Endodermal cell (in vitro differentiated cells): ENCODE measurements around the gene SLC6A5. TPM values are rescaled to one million over a fixed set of nuclear protein-coding genes. Genes with fewer than 3 reads are reported as not detected.

Source experiments
- DNase-seq: peaks from one replicate; pipeline ENCODE4 v3.0.0-alpha.2; 2017
- H3K27ac ChIP-seq: 2 replicates; pipeline ENCODE4 v1.5.1; 2013; ENCODE audit warnings: mild to moderate bottlenecking, low read depth, low read length, moderate library complexity
- H3K27me3 ChIP-seq: 2 replicates; pipeline ENCODE4 v1.6.1; 2013; ENCODE audit warnings: mild to moderate bottlenecking, low read length, moderate library complexity; ENCODE audit not compliant: insufficient read depth, control insufficient read depth, poor library complexity, severe bottlenecking
- H3K36me3 ChIP-seq: 2 replicates; pipeline ENCODE4 v1.7.0; 2013; ENCODE audit warnings: mild to moderate bottlenecking, low read length, moderate library complexity; ENCODE audit not compliant: control insufficient read depth, insufficient read depth
- H3K4me1 ChIP-seq: one replicate; pipeline ENCODE4 v1.7.0; 2013; ENCODE audit warnings: low read length; ENCODE audit not compliant: control insufficient read depth, insufficient read depth
- H3K4me3 ChIP-seq: 2 replicates; pipeline ENCODE4 v1.5.1; 2013; ENCODE audit warnings: mild to moderate bottlenecking, low read length, moderate library complexity
- H3K9ac ChIP-seq: 2 replicates; pipeline ENCODE4 v1.6.1; 2013; ENCODE audit warnings: mild to moderate bottlenecking, low read length, moderate library complexity; ENCODE audit not compliant: poor library complexity, severe bottlenecking; ENCODE audit errors: extremely low read depth
- H3K9me3 ChIP-seq: 2 replicates; pipeline ENCODE4 v1.6.1; 2013; ENCODE audit warnings: mild to moderate bottlenecking, low read length, moderate library complexity; ENCODE audit not compliant: control insufficient read depth
- H3K27ac Mint-ChIP-seq: 2 replicates; pipeline ENCODE4 v1.8.0; 2020; ENCODE audit warnings: mixed read lengths
- H3K27me3 Mint-ChIP-seq: 2 replicates; pipeline ENCODE4 v1.8.0; 2021; ENCODE audit warnings: mild to moderate bottlenecking, mixed read lengths; ENCODE audit not compliant: insufficient read depth
- H3K36me3 Mint-ChIP-seq: 2 replicates; pipeline ENCODE4 v1.8.0; 2020; ENCODE audit warnings: low read depth, mixed read lengths
- H3K4me1 Mint-ChIP-seq: 2 replicates; pipeline ENCODE4 v1.8.0; 2020; ENCODE audit warnings: mixed read lengths
- H3K4me3 Mint-ChIP-seq: 2 replicates; pipeline ENCODE4 v1.8.0; 2020; ENCODE audit warnings: mild to moderate bottlenecking, moderate library complexity, mixed read lengths
- H3K9me3 Mint-ChIP-seq: 2 replicates; pipeline ENCODE4 v1.8.0; 2020; ENCODE audit warnings: mild to moderate bottlenecking, mixed read lengths
- WGBS, 2 experiments: methylation state at CpG; one replicate each; pipeline versions ENCODE4 v1.1.5 to v1.1.7; 2013; ENCODE audit warnings: missing lambda C conversion rate in 2 of 2, mixed read lengths in 1 of 2; ENCODE audit not compliant: insufficient coverage in 1 of 2, insufficient read length in 1 of 2; 5-methylcytosine and 5-hydroxymethylcytosine counted together
- total RNA-seq, 2 donors: library from RNA; stranded (reverse); fragmentation: NEBNext Ultra II Directional in 1 of 2; extraction: Animal tissue kit (Norgen Biotek cat#: 25700) in 1 of 2; gene quantifications; 2 replicates in 1 of 2; 3 replicates in 1 of 2; pipeline ENCODE4 v1.2.1, GENCODE V29; 2021
- TF ChIP-seq, protein P1 (sequence below): fragments of 200-600 bp; sonication (generic); conservative IDR thresholded peaks from 2 replicates; pipeline ENCODE4 v1.5.0; 2021; ENCODE audit warnings: antibody characterized with exemption, mild to moderate bottlenecking

SLC6A5 gene
- total RNA-seq, 2 donors from 2014 or later = not detected

DNA sequence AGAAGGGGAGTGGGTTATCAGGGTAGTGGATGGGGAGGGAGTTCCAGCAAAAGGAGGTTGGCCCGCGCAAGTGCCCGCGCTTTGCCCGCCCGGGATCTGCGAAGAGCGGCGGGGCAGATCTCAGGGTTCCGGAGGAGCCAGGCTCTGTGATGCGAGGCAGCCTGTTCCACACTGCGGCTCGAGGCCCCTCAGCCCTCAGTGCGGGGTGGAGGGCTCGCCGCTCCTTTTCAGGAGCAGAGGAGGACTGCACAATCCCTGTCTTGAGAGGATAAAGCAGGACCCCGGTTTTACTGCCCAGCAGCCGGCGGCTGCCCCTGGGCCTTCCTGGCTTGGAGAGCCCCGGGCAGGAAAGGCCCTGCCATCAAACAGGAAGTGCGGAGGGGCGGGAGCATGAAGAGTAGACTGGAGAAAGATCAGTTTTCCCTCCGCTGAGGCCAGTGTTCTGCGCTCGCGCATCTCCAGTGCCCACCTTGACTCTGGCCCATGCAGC lies 6.2 kb downstream of the SLC6A5 start:
- no peak overlapping the region for H3K9ac ChIP-seq
- Mint-ChIP-seq H3K9me3 (no peaks in the 10 kb centered on the region), H3K27me3 (peaks cover 70% of the 10 kb centered on the region), H3K4me3 (no peak overlapping the region), H3K27ac (no peak overlapping the region), H3K36me3 (no peaks in the 10 kb centered on the region), H3K4me1 (peaks cover 6% of the 10 kb centered on the region)
- peaks cover 88% of the 10 kb centered on the region for H3K27me3 ChIP-seq
- no peaks in the 10 kb centered on the region for H3K9me3 ChIP-seq
- H3K36me3 ChIP-seq = no peaks in the 10 kb centered on the region
- DNase-seq = no peak
- TF ChIP-seq, protein P1, sequence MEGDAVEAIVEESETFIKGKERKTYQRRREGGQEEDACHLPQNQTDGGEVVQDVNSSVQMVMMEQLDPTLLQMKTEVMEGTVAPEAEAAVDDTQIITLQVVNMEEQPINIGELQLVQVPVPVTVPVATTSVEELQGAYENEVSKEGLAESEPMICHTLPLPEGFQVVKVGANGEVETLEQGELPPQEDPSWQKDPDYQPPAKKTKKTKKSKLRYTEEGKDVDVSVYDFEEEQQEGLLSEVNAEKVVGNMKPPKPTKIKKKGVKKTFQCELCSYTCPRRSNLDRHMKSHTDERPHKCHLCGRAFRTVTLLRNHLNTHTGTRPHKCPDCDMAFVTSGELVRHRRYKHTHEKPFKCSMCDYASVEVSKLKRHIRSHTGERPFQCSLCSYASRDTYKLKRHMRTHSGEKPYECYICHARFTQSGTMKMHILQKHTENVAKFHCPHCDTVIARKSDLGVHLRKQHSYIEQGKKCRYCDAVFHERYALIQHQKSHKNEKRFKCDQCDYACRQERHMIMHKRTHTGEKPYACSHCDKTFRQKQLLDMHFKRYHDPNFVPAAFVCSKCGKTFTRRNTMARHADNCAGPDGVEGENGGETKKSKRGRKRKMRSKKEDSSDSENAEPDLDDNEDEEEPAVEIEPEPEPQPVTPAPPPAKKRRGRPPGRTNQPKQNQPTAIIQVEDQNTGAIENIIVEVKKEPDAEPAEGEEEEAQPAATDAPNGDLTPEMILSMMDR = no peak
- no peak overlapping the region for H3K27ac ChIP-seq
- H3K4me3 ChIP-seq = no peak overlapping the region
- peaks cover 8% of the 10 kb centered on the region for H3K4me1 ChIP-seq
- 90 to 98% methylated on average over 17 to 26 of the region's 26 CpGs for WGBS, 2 experiments

DNA sequence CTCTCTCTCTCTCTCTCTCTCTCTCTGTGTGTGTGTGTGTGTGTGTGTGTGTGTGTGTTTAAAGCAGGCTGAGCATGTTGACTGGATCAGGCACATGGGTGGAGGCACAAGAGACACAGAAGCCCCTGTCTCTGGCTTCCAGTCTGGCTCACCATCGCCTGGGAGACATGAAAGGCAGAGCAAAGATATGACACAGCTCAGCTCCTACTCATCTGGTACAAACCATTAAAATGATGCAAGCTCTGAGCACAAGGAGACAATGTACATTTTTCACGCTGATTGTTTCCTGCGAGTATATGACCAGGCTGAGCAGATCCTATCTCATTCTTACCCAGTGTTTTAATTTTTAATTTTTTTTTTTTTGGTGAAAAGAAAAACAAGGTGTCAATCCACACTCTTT lies 9.5 kb downstream of the SLC6A5 start:
- DNase-seq = no peak
- Histone ChIP-seq H3K9ac (no peak overlapping the region), H3K36me3 (no peaks in the 10 kb centered on the region), H3K27ac (no peak overlapping the region), H3K4me1 (peaks cover 6% of the 10 kb centered on the region), H3K4me3 (no peak overlapping the region), H3K27me3 (peaks cover 55% of the 10 kb centered on the region), H3K9me3 (no peaks in the 10 kb centered on the region)
- H3K27me3 Mint-ChIP-seq = peaks cover 39% of the 10 kb centered on the region
- 92 to 95% methylated on average over 3 of the region's 3 CpGs for WGBS, 2 experiments
- no peak overlapping the region for H3K27ac Mint-ChIP-seq
- no peaks in the 10 kb centered on the region for H3K9me3 Mint-ChIP-seq
- no peaks in the 10 kb centered on the region for H3K36me3 Mint-ChIP-seq
- H3K4me3 Mint-ChIP-seq = no peak overlapping the region
- H3K4me1 Mint-ChIP-seq = peaks cover 27% of the 10 kb centered on the region
- TF ChIP-seq, protein P1 = no peak

DNA sequence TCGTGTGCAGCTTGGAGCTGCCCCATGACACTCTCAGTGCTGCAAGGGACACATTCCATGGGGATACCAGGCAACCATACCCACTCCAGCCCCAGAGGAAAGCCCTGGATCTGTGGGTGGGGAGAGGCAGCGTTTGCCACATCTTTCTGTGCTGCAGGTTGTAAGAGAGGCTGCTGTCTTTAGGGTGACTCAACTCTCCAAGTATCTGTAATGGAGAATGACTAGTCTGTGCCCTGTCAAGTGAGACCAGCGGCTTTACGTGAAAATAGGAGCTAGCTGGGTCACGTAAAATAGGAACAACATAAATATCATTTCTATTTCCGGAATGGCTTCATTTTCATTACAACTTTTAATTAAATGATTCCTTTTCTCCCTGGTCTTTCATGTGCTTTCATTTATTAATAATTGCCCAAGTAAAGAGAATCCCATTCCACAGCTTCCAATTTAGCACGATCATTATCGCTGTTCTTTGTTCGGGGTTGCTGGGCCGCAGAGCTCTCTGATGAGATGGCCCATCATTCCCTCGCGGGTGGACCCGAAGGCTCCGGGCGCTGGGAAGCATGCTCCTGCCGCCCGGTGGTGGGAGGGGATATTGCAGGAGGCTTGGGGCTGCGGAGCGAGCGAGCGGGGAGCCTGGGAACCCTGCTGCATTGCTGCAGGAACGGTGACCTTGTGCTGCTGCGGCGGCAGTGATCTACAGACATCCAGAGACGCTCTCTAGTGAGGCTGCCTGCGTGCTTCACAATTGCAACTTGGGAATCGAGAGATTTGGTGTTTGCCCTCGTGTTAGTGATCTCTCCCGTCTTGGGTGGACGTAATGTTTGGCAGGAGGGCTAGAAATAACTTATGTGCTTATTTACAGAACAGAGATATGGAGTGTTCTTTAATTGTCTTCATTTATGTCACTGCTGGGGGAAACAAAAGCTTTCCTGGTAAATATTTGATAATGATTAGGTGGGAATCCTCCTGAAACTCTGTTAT lies 10.6 kb downstream of the SLC6A5 start:
- Mint-ChIP-seq H3K4me1 (peaks cover 27% of the 10 kb centered on the region), H3K36me3 (no peaks in the 10 kb centered on the region), H3K9me3 (no peaks in the 10 kb centered on the region), H3K4me3 (peak overlapping the region; percentile 11), H3K27me3 (peaks cover 31% of the 10 kb centered on the region), H3K27ac (no peak overlapping the region)
- H3K9me3 ChIP-seq = no peaks in the 10 kb centered on the region
- no peaks in the 10 kb centered on the region for H3K36me3 ChIP-seq
- H3K4me3 ChIP-seq = peak overlapping the region; percentile 24
- no peak overlapping the region for H3K27ac ChIP-seq
- WGBS, 2 experiments = 17 to 38% methylated on average over 8 to 30 of the region's 30 CpGs
- no peak overlapping the region for H3K9ac ChIP-seq
- TF ChIP-seq, protein P1 = peak; percentile 99
- H3K4me1 ChIP-seq = peaks cover 6% of the 10 kb centered on the region
- peaks cover 45% of the 10 kb centered on the region for H3K27me3 ChIP-seq
- peak; percentile 98 for DNase-seq
